GM21529 (cell line): ENCODE data around the gene KCNC3.

Experiments used
- ATAC-seq: cut with Tn5 transposase; IDR thresholded peaks from one replicate; pipeline ENCODE4 v1.9.1; 2021; ENCODE audit not compliant: unreplicated experiment

KCNC3 gene

GRCh38 chr19:50312967-50313811, 16.0 kb downstream of the KCNC3 start:
- ATAC-seq, result no peak

DNA sequence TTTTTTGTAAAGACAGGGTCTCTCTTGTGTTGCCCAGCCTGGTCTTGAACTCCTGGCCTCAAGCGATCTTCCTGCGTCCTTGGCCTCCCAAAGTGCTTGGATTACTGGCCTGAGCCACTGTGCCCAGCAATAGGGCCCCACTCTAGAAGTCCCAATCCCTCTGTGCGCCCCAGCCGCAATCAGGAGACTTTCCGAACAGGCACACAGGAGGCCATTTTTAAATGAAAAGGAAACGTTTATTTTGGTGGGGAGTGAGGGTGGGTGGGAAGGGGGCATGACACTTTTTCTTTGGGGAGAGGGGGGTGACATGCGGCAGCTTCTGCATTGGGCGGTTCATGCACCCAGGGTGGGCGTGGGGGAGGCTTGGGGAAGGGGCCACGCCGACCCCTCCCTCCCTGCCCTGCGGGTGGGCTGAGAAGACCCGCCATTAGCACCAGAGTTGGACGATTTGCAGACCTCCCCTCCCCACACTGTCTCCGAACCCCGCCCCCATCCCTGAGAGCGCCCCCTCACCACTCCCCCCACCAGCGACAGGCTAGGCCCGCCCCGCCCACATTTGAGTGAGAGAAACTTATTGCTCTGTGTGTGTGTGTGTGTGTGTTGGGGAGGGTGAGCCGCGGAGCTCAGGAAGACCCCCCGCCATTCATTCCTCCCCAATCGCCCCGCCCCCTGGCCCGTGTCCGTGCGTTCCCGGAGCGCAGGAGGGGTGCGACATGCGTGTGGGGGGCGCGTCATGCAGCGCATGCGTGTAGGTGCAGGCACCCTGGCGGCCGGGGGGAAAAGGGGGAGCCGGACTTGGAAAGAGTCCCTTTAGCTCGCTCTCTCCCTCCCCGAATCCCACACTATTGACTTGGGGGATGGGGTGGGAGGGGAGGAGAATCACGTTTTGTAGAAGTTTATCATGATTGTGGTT, 17.2 kb downstream of the KCNC3 start:
- no peak for ATAC-seq

GRCh38 chr19:50310759-50311465, 18.3 kb downstream of the KCNC3 start:
- no peak for ATAC-seq

DNA sequence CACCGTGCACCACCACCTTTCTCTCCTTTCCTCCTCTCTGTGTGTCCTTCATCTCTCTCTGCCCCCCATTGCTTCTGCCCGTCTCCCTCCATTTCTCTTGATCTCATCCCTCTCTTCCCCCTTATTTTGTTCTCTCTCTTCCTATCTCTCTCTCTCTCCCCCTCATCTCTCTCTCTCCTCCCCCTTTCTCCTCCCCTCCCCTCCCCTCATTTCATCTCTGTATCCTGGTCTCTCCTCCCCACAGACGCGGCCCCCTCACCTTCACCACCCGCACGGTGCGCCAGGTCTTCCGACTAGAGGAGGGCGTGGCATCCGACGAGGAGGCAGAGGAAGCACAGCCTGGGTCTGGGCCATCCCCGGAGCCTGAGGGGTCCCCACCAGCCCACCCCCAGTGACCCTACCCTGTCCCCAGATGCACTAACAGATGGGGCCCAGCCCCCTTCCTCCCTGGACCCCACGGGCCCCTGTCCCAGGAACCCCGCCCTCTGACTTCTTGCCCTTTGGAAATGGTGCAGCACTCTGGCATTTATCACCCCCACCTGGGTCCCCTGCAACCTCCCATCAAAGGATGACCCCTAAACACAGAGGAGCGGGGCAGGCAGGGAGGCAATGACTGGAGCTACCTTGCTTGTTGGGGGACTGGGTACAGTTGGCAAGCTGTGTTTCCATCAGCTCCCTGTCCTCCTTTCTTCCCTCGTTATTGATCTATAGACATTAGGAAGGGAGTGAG, 19.6 kb downstream of the KCNC3 start:
- no peak for ATAC-seq

- ATAC-seq, result no peak
These were observed 20.2 kb downstream of the KCNC3 start for GRCh38 chr19:50308991-50309390.

- ATAC-seq, result no peak
These were observed 25.6 kb downstream of the KCNC3 start for GRCh38 chr19:50303558-50303957.

DNA sequence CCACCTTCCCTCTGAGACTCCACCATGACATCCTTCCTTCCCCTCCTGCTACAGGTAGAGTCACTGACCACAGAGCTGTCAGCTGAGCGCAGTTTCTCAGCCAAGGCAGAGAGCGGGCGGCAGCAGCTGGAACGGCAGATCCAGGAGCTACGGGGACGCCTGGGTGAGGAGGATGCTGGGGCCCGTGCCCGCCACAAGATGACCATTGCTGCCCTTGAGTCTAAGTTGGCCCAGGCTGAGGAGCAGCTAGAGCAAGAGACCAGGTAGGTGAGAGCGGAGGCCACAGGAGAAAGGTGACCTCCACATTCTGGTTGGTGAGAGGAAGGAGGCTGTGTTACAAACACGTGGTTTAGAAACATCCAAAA, 27.6 kb downstream of the KCNC3 start:
- ATAC-seq, result no peak

- ATAC-seq, result no peak
These were observed 28.2 kb downstream of the KCNC3 start for GRCh38 chr19:50300814-50301606.

- no peak for ATAC-seq
These were observed 29.1 kb downstream of the KCNC3 start for GRCh38 chr19:50300051-50300450.

GRCh38 chr19:50293263-50294004, 35.7 kb downstream of the KCNC3 start:
- ATAC-seq, result no peak

- no peak for ATAC-seq
These were observed 36.9 kb downstream of the KCNC3 start for GRCh38 chr19:50292216-50292827.

- no peak for ATAC-seq
These were observed 38.4 kb downstream of the KCNC3 start for GRCh38 chr19:50290775-50291174.

- no peak for ATAC-seq
These were observed 39.2 kb downstream of the KCNC3 start for GRCh38 chr19:50290011-50290410.

DNA sequence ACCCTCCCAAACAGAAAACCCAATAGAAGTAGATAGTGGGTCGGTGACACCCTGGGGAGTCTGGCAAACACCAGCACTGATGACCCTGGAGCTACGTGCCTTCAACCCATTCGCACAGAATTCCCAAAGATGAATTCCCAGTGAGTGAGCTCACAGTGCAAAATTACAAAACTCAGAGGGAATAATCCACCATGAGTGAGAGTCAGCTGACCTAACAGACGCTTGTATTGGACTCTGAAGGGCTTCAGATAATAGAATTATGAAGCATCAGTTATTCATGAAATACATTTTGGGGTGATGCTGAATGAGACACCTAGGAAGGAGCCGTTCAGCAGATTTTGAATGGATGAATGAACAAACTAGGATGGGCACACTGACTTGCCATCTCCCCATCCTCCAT, 40.2 kb downstream of the KCNC3 start:
- no peak for ATAC-seq

DNA sequence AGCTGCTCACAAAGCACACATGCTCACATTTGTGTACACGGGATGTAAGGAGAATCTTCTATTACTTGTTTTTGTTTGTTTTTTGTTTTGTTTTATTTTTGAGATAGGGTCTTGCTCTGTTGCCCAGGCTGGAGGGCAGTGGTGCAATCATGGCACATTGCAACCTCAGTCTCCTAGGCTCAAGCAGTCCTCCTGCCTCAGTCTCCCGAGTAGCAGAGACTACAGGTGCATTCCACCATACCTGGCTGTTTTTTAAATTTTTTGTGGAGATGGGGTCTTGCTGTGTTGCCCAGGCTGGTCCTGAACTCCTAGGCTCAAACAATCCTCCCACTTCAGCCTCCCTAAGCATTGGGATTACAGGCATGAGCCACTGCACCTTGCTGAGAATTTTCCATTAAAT, 41.8 kb downstream of the KCNC3 start:
- ATAC-seq, result no peak

DNA sequence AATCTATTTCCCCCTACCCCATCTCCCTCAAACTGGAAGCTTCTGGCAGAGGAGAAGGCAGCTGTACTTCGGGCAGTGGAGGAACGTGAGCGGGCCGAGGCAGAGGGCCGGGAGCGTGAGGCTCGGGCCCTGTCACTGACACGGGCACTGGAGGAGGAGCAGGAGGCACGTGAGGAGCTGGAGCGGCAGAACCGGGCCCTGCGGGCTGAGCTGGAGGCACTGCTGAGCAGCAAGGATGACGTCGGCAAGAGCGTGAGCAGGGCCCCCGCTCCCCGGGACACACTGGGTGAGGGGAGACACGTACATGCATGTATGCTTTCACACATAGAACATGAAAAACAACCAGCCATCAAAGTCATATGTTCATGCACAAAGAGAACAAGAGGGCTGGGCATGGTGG, 42.7 kb downstream of the KCNC3 start:
- ATAC-seq, result no peak

- ATAC-seq, result no peak
These were observed 43.3 kb downstream of the KCNC3 start for GRCh38 chr19:50285833-50286232.

- ATAC-seq, result no peak
These were observed 47.7 kb downstream of the KCNC3 start for GRCh38 chr19:50281491-50281890.

- no peak for ATAC-seq
These were observed 48.2 kb downstream of the KCNC3 start for GRCh38 chr19:50280983-50281382.
